HG03159 (cell line): Measurements from ENCODE around the gene SURF2.

ENCODE experiments used
- ATAC-seq: cut with Tn5 transposase; IDR thresholded peaks from one replicate; pipeline ENCODE4 v1.9.1; 2021; ENCODE audit warnings: mild to moderate bottlenecking, moderate library complexity; ENCODE audit not compliant: unreplicated experiment

Gene SURF2

GRCh38 chr9:133353548-133353947, 2.8 kb upstream of the SURF2 start:
- ATAC-seq, result no peak

DNA sequence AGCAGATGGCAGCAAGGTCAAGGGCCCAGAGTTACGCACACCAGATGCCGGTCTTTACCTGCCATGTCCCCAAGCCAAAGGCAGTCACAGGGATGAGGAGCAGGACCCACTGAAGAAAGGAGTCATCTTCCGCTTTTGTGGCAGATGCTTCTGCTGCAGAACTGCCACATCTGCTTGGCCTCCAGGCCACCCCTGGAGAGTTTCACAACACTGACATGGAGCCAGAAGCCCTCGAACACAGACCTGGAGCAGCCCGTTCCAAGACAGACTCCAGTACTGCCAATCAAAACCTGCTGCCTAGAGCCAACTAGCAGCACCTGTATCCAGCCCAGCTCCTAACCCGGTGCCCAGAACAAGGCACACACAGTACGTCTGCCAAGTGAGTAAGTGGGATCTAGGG, 1.6 kb upstream of the SURF2 start:
- ATAC-seq, result no peak

DNA sequence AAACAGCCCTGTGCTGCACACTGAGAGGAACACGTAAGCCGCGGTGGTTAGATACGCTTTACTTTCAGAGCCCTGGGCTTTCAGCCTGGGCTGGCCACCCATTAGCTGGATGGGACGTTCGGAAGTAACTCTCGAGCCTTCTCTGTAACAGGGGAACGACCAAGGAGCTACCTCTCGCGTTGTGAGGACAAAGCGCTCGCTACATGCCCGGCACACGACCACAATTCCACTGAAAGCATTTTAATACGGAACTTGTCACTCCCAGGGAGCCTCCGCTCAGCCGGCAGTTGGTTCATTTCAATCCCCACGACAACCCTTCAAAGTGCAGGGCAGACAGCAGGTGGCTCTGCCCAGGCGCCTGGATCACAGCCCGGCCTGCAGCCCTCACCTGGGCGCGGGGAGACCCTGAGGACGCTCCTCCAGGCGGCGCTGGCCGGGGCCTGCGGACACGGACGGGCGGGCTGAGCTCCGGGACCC, 431 bp upstream of the SURF2 start:
- ATAC-seq, result peak; percentile 28

DNA sequence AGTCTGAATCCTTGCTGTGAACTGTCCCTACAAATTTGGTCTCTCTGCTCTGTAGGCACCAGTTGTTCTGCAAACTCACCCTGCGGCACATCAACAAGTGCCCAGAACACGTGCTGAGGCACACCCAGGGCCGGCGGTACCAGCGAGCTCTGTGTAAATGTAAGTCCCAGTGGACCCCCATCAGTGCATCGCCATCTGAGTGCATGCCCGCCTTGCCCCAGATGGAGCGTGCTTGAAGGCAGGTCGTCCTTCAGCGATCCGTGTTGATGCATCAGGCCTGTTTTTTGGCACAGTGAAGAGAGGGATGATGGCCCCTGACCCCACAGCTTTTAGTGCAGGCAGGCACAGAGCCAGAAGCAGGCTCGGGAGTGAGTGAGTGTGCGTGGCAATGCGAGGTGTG, 1.3 kb downstream of the SURF2 start:
- no peak for ATAC-seq

- ATAC-seq, result no peak
These were observed 3.2 kb downstream of the SURF2 start for GRCh38 chr9:133359399-133360175.

DNA sequence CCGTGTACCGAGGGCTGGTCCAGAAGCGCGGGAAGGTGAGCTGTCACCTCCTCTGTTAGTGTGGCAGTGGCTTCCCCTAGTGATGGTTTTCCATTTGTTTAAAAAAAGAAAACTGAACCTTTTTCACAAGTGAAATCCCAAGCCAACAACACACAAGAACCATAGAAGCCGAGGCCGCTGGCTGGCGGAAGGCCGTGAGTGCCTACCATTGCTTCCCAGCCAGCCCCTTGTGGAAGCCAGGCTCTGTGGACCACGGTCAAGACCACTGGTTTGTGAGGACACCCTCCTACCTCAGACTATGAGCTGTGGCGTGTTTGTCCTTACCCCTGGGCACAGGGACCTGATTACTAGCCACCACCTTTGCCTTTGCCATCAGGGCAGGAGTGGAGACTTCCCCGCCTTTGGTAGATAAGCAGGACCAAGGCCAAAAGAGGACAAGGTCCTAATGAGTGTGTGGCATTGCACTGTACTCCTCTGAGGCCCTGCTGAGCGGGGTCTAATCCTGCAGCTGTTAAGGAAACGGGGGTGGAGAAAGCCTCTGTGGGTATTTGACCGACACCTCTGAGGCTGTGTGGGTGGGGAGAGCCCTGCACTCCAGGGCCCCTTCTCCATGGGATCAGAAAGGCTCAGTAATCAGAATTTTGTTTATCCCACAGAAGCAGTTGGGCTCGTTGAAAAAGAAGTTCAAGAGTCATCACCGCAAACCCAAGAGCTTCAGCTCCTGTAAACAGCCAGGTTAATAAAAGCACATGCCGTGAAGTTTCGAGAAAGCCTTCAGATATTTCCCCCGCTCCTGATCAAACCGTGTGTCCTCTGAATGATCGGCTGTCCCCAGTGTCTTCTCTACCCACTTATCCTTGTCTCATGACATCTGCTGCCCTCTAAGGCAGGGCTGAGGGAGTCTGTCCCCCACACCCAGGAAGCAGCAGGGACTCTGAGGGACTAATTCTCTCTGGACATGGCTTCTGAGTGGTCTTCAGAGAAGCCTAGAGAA, 4.3 kb downstream of the SURF2 start:
- no peak for ATAC-seq

GRCh38 chr9:133361507-133362092, 5.2 kb downstream of the SURF2 start:
- ATAC-seq, result no peak

- ATAC-seq, result no peak
These were observed 6.2 kb downstream of the SURF2 start for GRCh38 chr9:133362359-133363044.

DNA sequence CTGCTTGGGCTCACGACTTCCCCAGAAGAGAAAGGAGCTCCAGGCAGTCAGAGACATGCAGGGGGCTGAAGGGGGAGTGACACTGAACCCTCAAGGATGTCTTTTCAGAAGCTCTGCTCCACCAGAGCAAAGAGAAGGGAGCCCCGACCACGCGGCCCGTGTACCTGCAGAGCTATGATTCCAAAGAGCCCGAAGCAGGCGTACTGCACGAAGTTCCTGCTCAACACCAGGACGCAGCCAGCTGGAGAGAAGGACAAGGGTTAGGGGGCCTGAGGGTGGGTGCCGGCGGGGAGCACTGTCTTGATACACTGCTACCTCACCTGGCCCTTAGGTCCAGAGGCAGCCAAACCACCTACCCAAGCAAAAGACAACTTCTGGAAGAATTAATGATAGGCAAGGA, 10.1 kb downstream of the SURF2 start:
- ATAC-seq, result no peak

DNA sequence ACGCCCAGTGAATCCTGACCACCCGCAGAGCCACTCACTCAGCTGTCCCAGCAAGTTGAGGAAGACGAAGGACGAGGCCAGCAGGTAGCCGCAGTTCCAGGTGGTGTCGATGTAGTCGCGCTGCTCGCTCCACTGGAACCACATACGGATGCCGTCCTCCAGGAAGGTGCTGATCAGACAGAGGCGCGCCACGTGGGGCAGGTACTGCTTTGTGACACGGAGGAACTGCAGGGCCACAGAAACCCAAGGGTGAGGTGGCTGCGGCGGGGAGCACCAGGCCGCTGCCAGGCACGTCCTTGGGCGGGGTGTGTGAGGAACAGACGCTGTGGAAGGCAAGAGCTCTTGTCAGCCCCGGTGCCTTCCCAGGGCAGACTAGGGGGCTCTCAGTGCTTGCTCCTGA, 10.9 kb downstream of the SURF2 start:
- no peak for ATAC-seq

- ATAC-seq, result no peak
These were observed 11.4 kb downstream of the SURF2 start for GRCh38 chr9:133367778-133368177.

DNA sequence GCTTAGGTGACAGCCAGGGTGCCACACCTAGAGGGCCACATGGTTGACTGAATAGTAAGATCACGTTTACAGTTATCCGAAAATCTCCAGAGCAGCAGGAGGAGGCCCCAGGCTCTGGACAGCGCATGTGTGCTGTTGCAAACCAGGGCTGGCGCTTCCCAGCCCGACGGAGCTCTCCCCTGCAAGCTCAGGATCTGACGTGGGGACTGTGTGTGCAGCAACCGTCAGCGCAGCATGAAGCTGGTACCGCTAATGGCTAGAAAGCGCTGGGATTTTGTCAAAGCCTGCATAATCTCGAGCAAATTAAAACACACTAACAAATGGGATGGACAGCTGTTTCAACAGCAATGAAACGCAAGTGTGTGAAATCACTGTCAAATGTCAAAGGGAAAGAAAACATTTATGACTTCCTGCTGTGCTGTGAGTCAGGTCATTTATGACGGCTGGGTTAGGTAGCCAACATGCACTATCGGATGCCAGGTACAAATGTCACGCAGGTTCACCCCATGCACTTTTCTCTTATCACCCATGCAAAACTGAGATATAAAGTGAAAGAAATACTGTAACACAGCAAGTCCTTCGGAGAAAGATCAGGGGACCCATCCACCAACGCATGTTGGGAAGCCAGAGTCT, 12.0 kb downstream of the SURF2 start:
- no peak for ATAC-seq

GRCh38 chr9:133369422-133369821, 13.1 kb downstream of the SURF2 start:
- ATAC-seq, result no peak

DNA sequence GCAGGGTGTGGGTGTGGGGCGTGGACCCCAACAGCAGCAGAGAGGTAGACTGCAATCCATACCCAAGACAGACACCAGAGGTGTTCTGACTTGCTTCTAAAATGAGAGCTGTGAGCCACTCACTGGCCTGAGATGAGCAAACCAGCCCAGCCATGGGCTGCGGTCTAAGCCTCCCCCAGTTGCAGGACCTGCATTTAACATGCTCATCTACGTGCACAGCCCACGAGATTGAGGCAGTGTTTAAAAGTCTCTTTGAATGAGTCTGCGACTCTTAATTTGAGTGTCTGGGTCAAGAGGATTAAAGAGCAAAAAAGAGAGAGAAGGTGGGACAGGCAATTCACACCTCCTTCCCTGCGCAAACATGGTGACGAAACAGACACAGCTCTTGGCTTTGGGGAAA, 13.6 kb downstream of the SURF2 start:
- ATAC-seq, result no peak

DNA sequence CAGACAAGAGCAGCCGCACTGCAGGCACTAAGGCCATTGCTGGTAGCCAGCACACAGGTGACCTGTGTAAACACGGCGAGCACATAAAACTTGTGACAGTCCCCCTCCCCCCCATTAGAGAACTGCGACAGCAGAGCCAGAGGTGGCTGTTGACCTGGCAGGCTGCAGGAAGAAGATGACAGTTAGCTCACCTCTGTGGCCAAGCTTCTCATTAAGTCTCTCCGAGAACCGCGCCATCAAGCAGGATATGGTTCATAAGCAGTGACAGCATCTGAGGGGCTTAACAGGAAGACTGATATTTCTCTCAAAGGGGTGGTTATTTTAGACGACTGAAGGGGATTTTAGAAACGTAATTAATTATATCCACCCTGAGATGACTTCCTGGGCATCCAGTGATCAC, 14.3 kb downstream of the SURF2 start:
- ATAC-seq, result no peak

DNA sequence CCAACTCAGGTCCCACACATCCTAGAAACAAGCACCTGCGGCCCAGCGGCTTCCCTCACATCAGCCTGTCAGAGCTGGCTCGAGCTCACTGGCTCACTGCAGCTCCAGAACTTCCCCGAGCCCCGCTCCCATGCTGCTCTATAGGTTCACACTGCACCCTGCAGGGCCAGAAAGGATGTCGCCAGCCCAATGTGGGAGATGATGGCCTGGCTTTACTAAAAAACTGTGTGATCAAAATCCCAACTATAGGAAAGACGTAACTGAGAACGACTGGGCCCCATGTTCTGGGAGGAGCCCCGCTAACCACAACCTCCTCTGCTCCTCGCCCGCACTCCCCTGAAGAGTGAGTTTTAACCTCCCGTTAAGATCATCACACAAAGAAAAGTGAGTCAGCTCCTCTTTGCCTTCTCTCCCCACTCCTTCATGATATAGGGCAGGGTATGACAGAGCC, 14.9 kb downstream of the SURF2 start:
- ATAC-seq, result no peak

DNA sequence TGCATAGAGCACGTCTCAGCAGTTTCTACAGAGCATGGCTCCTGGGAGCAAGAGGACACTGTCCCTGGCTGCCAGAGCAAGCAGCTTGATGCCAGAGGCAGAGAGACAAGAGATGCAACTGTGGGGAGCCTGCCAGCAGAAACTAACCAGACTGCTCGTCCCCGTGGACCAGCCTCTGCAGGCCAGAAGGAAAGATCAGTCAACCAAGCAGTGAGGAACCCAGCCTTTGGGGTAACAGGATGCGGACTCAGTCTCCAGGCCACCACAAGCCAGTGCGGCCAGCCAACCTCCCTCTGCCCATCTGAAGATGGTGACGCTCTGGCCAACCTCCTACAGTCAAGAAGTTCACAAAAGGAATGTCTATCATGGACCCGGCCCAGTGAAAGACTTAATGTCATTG, 15.8 kb downstream of the SURF2 start:
- ATAC-seq, result no peak

GRCh38 chr9:133374612-133375115, 18.3 kb downstream of the SURF2 start:
- no peak for ATAC-seq

DNA sequence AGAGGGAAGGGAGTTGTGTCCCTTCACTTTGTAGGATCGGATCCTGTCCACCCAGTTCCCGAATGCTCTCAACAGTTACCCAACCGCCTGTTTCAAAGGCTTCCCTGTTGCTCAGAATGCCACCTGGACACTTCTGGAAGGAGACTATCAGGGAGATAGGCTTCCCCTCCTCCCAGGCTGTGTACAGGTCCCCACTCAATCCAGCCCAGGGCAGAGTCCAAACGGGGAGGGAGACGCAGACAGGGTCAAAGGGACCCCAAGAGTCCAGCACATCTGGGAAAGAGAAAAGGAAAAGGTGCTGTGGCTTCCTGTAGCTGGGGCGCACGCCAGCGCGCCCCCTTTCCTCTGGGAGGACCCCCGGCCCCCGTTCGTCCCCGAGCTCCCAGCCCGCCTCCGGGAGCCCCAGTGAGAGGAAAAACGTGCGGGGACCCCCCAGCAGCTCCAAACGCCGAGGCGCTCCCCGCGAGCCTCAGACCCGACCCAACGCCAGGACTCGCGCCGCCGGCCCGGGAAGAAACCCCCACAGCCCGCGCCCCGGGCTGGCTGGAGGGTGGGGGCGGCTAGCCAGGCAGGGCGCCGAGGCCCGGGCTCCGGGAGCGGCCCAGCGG, 18.9 kb downstream of the SURF2 start:
- ATAC-seq, result peak; percentile 9
